RWPE1 (cell line): ENCODE results near the gene CPN1.
"Not testable (repeated sequence)": the region's sequence is repeated elsewhere in the genome, so short reads cannot be mapped to it uniquely, and the experiment has no call there.

Experiments used
- CTCF ChIA-PET: fragments of 350-600 bp; sonication (Branson Sonifier 250); formaldehyde crosslinking; extraction: SDS; loops from one replicate; lab custom pipeline; 2021; lab: Yijun Ruan, JAX
- POLR2A ChIA-PET: fragments of 400-600 bp; formaldehyde crosslinking; extraction: SDS; loops from one replicate; lab custom pipeline; 2020; ENCODE audit warnings: antibody characterized with exemption; ENCODE audit not compliant: low non-redundant PET; lab: Yijun Ruan, JAX
- DNase-seq: peaks from one replicate; pipeline ENCODE4 v3.0.0; 2012; ENCODE audit warnings: low spot score
- H3K27ac ChIP-seq: fragments of 450-650 bp; 2 replicates; pipeline ENCODE4 v1.5.1; 2017
- CTCF ChIP-seq: fragments of 450-650 bp; conservative IDR thresholded peaks from 2 replicates; pipeline ENCODE4 v1.5.1; 2017; ENCODE audit warnings: low read depth, mild to moderate bottlenecking

The CPN1 gene

GRCh38 chr10:100081075-100082001 lies at the start of gene CPN1:
Gene CPN1, minus strand, starts transcription at chr10:100081869. Its CDS starts 244 bp downstream, at chr10:100081625.
- DNase-seq: no peak
- ChIA-PET POLR2A (no interaction called here), CTCF (no interaction called here)
- no peak within 1 kb of the TSS for H3K27ac ChIP-seq
- no peak for TF ChIP-seq CTCF

- no peak for DNase-seq
- ChIA-PET CTCF (no interaction called here), POLR2A (no interaction called here)
- no peak overlapping the region for H3K27ac ChIP-seq
- no peak for TF ChIP-seq CTCF
Observed at GRCh38 chr10:100130831-100131230, 49.2 kb upstream of the CPN1 start.

GRCh38 chr10:100129424-100129823 lies 47.8 kb upstream of the CPN1 start:
- no peak overlapping the region for H3K27ac ChIP-seq
- no peak for TF ChIP-seq CTCF
- CTCF ChIA-PET: interaction anchor here (0.5 to 0.6 kb wide), 2 partner anchors 284 to 307 kb away, joined by 3 read pairs; no protein-coding TSS in a partner anchor
- POLR2A ChIA-PET: no interaction called here
- DNase-seq: no peak

GRCh38 chr10:100128951-100129350 lies 47.3 kb upstream of the CPN1 start:
- ChIA-PET CTCF (interaction anchor here (0.5 to 0.6 kb wide), 2 partner anchors 284 to 307 kb away, joined by 3 read pairs; no protein-coding TSS in a partner anchor), POLR2A (no interaction called here)
- no peak overlapping the region for H3K27ac ChIP-seq
- no peak for TF ChIP-seq CTCF
- no peak for DNase-seq

DNA sequence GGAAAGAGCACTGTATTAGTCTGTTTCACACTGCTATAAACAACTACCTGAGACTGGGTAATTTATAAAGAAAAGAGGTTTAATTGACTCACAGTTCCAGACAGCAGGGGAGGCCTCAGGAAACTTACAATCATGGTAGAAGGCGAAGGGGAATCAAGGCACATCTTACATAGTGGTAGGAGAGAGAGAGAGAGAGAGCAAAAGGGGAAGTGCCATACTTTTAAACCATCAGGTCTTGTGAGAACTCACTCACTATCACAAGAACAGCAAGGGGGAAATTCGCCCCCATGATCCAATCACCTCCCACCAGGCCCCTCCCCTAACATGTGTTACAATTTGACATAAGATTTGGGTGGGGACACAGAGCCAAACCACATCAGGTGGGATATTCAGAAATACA lies 43.7 kb upstream of the CPN1 start:
- POLR2A ChIA-PET, CTCF ChIA-PET: not testable (repeated sequence)

GRCh38 chr10:100124097-100124496 lies 42.4 kb upstream of the CPN1 start:
- no peak for DNase-seq
- ChIA-PET CTCF (no interaction called here), POLR2A (no interaction called here)
- no peak for TF ChIP-seq CTCF
- no peak overlapping the region for H3K27ac ChIP-seq

More for the DNA sequence above, 43.7 kb upstream of the CPN1 start:
- not testable (repeated sequence) for H3K27ac ChIP-seq, DNase-seq

DNA sequence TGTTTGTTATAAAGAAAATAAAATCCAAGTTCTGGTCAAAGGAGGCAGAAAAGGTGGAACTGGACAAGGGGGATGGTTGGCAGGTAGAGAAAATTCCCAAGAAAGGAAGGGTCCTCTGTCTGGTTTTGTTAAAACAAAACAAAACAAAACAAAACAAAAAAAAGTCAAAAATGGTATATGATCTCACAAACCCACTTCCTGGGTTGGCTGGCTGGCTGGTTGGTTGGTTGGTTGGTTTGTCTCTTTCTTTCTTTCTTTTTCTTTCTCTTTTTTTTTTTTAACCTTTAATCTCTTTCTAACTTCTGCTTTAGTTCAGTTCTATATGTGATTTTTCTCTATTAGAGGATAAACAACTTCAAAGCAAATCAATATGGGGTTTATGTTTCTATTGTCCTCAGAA lies 41.1 kb upstream of the CPN1 start:
- POLR2A ChIA-PET: no interaction called here
- no peak for DNase-seq
- CTCF ChIA-PET: interaction anchor here (0.5 kb wide), 1 partner anchor 43 kb away, joined by 3 read pairs; no protein-coding TSS in a partner anchor
- TF ChIP-seq CTCF: no peak
- H3K27ac ChIP-seq: no peak overlapping the region
